CD4-positive, alpha-beta T cell treated with Interleukin-4 for 1 hour (primary cell): Measurements from ENCODE around the gene CAMK2B.
"Not testable (repeated sequence)": the region's sequence is repeated elsewhere in the genome, so short reads cannot be mapped to it uniquely, and the experiment has no call there.

Source experiments
- DNase-seq, 2 donors: peaks; one replicate each; pipeline ENCODE4 v3.0.0-alpha.2; 2020 to 2022

Gene CAMK2B

DNA sequence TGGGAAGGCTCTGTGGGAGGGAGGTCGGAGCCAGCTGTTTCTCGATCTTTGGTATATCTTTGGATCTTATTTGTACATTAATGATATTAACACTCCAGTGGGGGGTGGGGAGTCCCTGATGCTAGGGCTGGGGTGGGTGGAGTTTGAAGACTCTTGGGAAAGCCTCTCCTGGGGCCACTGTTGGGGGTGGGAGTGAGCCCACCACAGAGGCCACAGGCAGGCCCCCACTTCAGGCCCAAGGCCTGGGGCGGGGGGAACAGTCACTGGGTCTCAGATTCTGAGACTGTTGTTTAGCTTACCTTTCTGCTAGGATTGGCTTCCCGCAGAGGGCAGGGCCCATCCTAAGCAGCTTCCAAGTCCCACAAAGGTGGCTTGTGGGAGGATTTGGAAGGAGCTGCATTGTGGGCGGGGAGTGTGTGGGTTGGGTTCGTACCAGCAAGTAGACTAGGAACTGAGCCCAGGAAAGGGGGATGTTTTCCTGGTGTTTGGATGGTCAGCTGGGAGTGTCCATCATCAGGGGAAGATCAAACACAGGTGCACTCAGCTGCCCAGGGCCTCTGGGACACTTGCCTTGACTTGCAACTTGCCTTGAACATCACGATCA lies 112.7 kb downstream of the CAMK2B start:
- no peak for DNase-seq

DNA sequence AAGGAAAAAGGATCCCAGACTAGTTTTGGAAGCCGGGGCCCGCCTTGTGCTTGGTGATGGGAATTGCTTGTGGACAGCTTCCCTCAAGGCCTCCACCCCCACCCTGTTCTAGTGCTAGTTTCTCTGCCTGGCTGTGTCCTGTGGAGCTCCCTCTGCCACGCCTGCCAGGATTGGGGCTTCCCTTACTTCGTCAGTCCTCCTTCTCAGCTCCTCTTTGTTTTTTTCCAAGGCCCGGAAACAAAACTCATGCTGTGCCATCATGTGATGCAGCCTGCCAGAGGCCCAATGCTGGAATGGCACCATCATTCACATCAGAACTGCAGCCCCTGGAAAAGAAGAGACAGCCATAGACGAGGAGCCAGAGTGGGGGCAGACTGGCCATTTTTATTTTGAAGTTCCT lies 113.4 kb downstream of the CAMK2B start:
- DNase-seq, result no peak

DNA sequence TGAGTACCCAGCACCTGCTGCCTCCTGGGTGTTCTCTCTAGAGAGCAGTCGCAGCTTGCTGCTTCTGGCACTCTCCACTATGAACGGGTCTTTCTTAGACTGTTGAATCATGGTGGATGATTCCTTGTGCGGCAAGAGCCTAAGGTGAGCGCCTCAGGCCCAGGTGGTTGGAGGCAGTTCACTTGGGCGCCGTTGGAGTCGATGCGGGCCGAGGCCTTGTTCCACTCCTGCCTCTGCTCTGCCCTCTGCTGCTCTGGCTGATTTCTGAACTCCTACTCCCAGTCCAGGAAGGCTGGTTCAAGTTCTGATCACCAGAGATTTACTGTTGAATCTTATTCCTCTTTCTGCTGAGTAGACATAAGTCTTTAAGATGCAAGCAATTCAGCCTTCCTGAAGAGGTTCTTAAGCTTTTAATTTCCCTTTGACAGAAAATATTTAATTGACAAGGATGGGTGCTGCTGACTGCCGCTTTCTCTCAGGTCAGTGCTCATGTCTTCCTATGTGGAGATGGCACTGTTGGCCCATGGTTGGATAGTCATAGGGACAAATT lies 114.2 kb downstream of the CAMK2B start:
- DNase-seq, result no peak

DNA sequence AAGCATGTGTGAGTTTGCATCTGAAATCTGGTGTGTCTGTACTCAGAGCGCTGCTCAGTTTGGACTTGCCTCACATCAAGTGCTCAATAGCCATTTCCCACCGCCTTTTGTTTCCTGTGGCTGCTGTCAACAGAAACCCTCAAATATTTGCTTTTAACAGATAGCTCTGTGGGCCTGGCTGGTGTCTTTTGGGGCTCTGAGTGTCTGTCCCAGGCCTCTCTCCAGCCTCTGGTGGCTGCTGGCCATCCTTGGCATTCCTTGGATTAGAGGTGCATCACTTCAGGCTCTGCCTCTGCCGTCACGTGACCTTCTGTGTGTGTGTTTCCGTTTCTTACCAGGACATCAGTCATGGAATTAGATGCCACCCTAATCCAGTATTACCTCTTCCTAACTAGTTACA lies 115.3 kb downstream of the CAMK2B start:
- DNase-seq, result no peak

GRCh38 chr7:44208085-44208484 lies 117.3 kb downstream of the CAMK2B start:
- DNase-seq, result no peak

GRCh38 chr7:44206008-44206407 lies 119.4 kb downstream of the CAMK2B start:
- DNase-seq, result no peak

DNA sequence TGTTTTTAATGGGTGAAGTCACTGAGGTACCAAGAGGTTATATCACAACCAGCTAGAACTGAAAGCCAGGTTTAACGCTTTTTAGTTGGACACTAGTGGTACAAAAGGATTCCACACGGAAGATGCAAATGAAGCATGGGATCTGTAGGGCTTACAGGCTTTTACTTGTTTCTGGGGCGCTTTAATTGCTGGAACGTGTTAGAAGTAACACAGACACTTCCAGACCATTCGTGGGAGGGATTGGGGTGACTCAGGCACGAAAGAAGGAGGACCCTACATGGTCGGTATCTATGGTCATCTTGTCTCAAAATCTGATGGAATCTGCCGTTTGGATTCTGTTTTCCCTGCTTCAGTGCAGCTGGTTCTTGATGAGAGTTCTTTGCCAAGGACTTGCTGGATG lies 123.6 kb downstream of the CAMK2B start:
- DNase-seq, result no peak

GRCh38 chr7:44200699-44201461 lies 124.5 kb downstream of the CAMK2B start, which contains the start of gene YKT6:
Gene YKT6, plus strand, starts transcription at chr7:44200978. Its CDS starts 158 bp downstream, at chr7:44201136.
- DNase-seq, result peak; percentile 94 to 95

GRCh38 chr7:44200163-44200562 lies 125.2 kb downstream of the CAMK2B start:
- DNase-seq, result not testable (repeated sequence)

- DNase-seq, result no peak
These were observed 127.9 kb downstream of the CAMK2B start for GRCh38 chr7:44197474-44197873.

DNA sequence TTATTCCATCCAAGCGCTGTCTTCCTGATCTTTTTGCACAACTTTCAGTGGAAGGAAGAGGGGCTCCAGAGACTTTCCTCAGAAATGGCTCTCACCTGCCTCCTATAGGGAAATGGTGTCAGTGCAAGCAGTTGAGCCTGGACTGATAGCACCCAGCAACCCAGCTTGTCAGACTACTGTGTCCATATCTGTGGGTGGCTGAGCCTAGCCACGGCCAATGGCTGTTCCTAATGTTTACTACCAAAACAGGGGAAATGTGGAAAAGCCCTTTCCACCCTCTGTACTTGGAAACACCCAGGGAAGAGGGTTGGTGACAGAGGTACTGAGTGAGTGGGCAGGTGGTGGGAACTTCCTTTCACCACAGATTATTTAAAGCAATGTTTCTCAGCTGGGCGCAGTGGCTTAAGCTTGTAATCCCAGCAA lies 128.9 kb downstream of the CAMK2B start:
- DNase-seq, result peak; percentile 29 to 43

GRCh38 chr7:44195889-44196288 lies 129.5 kb downstream of the CAMK2B start:
- DNase-seq, result no peak

DNA sequence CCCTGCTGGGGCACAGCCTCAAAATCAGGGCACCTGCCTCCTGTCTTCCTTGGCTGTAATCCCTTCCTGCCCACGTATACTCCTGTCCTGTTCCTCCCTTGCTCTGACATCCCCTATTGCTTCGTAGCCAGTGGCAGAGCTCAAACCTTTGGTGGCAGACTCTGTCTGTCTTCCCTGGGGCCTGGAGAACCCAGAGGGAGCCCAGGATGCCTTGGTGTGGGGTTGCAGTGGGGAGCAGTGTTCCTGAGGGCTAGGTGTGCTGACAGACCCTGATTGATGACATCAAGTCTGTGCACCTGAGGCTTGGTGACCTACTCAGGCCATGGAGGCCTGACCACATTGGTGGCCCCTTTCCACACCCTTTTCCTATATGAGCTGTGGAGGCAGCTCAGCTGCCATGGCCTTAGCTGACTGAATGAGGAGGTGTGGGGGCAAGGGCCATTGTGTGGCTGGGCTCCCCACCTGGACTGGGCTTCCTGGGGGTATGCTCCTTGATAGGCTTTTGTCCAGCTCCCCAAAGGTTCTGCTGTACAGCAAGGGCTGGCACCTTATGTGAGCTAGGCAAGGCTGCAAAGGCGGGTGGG lies 130.7 kb downstream of the CAMK2B start:
- DNase-seq, result no peak

- DNase-seq, result no peak
These were observed 131.3 kb downstream of the CAMK2B start for GRCh38 chr7:44194069-44194468.

DNA sequence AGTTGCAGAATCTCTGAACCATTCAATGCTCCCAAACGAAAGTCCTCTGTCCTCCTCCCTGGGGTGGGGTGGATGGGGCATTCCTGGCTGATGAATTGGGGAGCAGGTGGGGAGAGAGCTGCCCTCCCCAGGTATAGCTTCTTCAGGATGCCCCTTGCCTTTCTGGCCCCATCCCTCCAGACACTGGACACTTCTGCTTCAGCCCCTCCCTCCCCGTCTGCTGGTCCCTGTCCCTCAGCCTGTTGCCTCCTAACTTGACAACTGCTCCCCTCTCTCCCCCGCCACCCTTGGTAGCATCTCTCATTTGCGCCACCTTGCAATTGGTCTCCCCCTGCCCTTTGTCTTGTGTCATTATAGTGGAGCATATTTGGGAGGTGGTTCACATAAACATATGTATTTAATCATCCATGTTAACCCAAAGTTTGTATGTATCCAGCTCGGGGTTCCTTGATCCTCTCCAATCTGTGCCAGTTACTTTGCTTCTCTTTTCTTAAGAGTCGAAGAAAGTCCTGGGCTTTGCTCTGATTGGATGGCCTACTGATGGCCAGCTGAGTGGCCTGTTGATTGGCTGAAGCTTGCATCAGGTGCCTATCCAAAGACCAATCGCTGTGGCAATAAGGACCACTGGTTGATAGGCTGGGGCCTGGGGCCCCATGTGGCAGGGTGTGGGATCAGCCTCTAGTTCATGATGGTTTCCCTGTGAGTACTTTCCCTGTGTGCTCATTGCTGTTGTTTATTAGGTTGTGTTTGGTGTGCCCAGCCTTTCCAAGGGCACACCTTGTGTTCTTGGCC lies 132.2 kb downstream of the CAMK2B start:
- DNase-seq, result no peak

DNA sequence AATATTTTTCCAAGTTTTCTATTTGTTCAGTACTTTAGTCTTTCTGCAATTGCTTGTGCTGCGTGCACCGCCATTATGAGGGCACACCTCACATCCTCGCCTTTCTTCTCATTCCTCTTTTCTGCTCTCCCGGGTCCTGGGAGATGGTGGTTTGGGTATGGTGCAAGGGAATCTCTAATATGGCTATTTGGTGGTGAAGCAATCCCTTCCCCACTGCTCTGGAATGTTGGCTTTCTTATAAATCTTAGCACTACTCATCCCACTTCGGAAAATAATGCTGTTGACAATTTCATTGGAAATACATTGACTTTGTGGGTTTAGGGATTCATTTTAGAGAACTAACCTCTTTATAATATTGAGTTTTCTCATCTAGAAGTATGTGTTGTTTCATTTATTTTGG lies 134.2 kb downstream of the CAMK2B start:
- no peak for DNase-seq

DNA sequence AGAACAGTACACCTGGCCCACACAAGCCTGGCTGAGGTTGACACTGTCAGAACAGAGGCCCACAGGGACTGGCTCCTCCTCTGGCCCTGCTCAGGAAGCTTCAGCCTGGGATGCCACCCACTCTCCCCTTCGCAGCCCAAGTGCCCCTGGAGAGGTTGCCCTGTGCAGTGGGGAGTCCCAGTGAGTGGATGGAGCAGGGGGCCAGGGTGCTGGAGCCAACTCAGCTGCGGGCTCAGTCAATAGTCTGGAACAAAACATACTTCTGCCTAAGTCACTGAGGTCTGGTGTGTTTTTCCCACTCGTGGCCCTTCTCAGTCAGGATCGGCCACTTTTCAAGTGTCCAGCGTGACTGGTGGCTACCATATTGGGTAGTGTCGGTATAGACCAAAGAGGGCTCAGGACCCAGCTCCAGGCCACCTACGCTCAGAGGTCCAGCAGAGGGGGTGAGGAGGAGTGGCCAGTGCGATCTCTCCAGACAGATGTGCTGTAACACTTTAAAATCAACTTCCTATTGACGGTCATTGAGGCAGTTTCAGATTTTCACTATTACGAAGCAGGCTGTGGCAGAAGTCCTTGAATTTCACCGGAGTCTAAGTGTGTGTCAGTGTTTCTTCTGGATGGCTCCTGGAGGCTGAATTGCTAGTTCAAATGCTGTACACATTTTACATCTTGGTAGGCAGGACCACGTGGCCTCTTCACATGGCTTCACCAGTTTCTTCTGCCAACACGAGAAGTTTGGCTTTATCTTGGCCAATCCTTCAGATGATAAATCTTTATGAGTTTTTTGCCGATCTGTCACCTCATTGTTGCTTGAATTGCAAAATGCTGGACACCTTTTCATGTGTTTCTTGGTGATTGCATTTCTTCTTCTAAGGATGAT lies 135.2 kb downstream of the CAMK2B start:
- no peak for DNase-seq

DNA sequence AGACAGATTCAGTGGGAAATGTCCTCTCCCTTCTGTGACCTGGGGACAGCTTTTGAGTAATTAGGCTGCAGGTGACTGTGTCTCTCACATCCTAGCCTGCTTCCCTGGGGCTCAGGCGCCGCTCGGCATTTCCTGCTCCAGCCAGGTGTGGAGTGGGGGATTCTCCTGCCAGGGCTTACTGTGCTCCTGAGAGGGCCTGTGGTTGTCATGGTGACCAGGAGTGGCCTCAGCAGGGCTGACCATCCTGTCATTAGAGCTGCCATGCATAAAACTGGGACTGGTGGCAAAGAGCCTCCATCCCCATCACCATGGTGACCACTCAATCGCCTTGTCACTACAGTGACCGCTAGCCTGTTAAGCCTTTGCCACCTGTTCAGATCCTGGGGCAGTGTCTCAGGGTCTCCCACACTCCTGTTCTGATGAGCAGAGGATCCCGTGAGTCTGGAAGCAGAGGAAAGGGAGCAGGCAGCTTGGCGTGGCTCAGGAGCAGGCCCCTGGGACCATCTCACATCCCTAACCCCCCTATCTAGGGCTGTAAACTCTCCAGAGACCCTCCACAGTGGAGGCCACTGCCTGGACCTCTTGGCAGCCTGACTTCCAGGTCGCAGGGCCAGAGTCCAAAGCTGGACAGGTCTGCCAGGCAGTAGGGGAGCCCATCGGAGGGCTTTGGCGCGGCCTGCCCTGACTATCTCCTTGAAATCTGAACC lies 136.0 kb downstream of the CAMK2B start, which contains the start of gene GCK:
GCK (minus strand) TSS at position 154 of the 707 bp plus-strand sequence. CDS start 486 bp downstream, outside the sequence.
- no peak for DNase-seq

DNA sequence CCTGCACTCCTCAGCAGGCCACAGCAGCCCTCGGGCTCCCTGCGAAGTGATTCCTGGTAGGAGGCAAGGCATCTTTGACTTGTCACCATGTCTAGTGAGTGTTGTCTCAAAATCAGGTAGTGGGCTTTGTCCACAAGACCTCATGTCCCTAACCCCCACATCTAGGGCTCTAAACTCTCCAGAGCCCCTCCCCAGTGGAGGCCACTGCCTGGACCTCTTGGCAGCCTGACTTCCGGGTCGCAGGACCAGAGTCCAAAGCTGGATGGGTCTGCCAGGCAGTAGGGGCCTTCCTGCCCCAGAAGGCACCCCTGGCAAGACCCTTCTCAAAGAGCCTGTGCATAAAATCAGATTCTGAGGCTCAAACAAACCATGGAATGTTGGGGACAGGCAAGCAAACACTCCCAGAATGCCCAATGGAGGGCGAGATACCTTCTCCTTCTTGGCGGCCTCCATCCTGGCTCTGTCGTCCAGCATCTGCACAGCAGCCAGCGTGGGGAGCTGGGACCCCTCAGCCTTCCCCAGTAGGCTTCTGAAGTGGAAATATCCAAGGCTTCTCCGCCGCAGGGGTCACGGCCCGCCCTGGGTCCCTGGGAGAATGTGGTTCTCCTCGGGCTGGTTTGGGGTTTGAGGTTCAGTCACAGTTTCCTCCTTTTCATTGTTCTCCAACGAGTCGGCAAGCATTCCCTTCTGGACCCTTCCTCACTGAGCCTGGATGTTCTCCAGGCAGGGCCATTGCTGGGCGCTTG lies 136.7 kb downstream of the CAMK2B start:
- DNase-seq, result no peak

DNA sequence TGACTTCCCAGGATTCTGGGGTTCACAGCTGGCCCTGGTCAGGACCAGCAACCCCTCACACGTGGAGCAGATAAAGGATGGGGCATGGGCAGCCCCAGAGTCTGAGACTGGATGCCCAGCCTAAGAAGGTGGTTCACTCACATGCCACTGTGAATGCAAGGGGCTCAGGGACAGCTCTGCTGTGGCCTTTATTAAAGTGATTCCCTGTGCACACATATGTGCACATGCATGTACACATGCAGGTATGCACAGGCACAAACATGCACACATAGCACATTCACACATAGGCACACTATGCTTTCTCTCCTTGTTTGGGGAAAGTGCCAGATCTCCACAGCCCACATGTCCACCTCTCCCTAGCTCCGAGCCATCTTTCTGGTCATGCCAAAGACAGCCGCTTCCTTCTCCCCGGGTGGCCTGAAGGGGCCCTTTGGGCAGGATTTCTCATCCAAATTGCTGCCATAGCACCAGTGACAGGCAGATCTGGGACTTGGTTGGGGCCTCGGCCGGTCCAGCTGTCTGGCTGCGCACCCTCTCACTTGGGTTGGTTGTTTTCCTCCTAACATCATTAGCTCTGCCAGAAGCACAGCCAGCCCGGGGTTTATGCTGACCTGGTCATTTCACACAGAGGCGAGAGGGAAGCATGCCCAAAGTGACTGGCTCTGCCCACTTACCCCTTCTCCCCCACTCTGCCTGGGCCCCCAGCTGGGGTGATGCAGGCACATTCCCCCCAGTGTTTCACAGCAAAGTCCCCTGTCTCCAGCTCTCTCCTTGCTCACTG lies 137.6 kb downstream of the CAMK2B start:
- DNase-seq, result no peak
